Upper lobe of left lung (tissue), 4 donors: Measurements from ENCODE around the gene NAB1.

ENCODE experiments used
- CTCF ChIP-seq, 6 experiments: fragments of 450-650 bp in 4 of 6; fragments of 200-600 bp in 2 of 6; sonication (generic) in 2 of 6; IDR thresholded peaks; one replicate each; pipeline ENCODE4 v1.5.1; 2016 to 2019; ENCODE audit warnings: antibody characterized with exemption in 6 of 6
- EP300 ChIP-seq, 4 donors: sonication (generic); formaldehyde crosslinking; IDR thresholded peaks; one replicate each; pipeline ENCODE4 v1.5.1; 2017; ENCODE audit warnings: antibody characterized with exemption in 4 of 4, control low read depth in 2 of 4
- POLR2A ChIP-seq, 4 donors: fragments of 450-650 bp; IDR thresholded peaks; one replicate each; pipeline ENCODE4 v1.5.1; 2016 to 2017; ENCODE audit warnings: antibody characterized with exemption in 4 of 4, mild to moderate bottlenecking in 2 of 4

GRCh38 chr2:190649798-190650390 lies 1.0 kb downstream of the NAB1 start:
- TF ChIP-seq CTCF (IDR thresholded peaks at IDR 0.05) (no peak), EP300 (IDR thresholded peaks at IDR 0.05) (no peak), POLR2A (IDR thresholded peaks at IDR 0.05) (no peak)
